Naive thymus-derived CD8-positive, alpha-beta T cell (primary cell): ENCODE measurements around the gene OR8D1. TPM values are rescaled to one million over a fixed set of nuclear protein-coding genes. Genes with fewer than 3 reads are reported as not detected.

Source experiments
- ATAC-seq, 2 donors: fragments of 150-1000 bp; cut with Tn5 transposase in 1 of 2; sonication (Bioruptor Pico), chemical (Tn5 transposase) in 1 of 2; 1 replicate in 1 of 2; 2 replicates in 1 of 2; pipeline ENCODE4 v1.10.0; 2021; ENCODE audit warnings: mild to moderate bottlenecking in 2 of 2, moderate library complexity in 2 of 2
- POLR2A ChIA-PET: fragments of 350-600 bp; sonication (Branson Sonifier 250); formaldehyde crosslinking; loops from one replicate; lab custom pipeline; 2021; ENCODE audit warnings: antibody characterized with exemption; lab: Charles Lee
- DNase-seq, 10 donors: peaks; one replicate each; pipeline versions ENCODE4 v3.0.0 to v3.0.0-alpha.2; 2020 to 2022
- H3K27ac Mint-ChIP-seq, 10 donors: one replicate each; pipeline ENCODE4 v1.8.0; 2020 to 2022; ENCODE audit warnings: mild to moderate bottlenecking in 10 of 10, mixed read lengths in 10 of 10, moderate library complexity in 4 of 10, inconsistent platforms in 1 of 10
- H3K27me3 Mint-ChIP-seq, 5 donors: one replicate each; pipeline ENCODE4 v1.8.0; 2021 to 2022; ENCODE audit warnings: mixed read lengths in 5 of 5
- H3K36me3 Mint-ChIP-seq, 3 donors: one replicate each; pipeline ENCODE4 v1.8.0; 2020 to 2022; ENCODE audit warnings: mixed read lengths in 3 of 3, mild to moderate bottlenecking in 2 of 3, inconsistent platforms in 1 of 3
- H3K4me1 Mint-ChIP-seq, 4 donors: one replicate each; pipeline ENCODE4 v1.8.0; 2021 to 2022; ENCODE audit warnings: mixed read lengths in 4 of 4
- H3K4me3 Mint-ChIP-seq, 10 donors: one replicate each; pipeline ENCODE4 v1.8.0; 2020 to 2022; ENCODE audit warnings: mild to moderate bottlenecking in 10 of 10, mixed read lengths in 10 of 10, moderate library complexity in 6 of 10, inconsistent platforms in 1 of 10
- H3K9me3 Mint-ChIP-seq, 9 donors: one replicate each; pipeline ENCODE4 v1.8.0; 2020 to 2022; ENCODE audit warnings: mixed read lengths in 9 of 9, mild to moderate bottlenecking in 3 of 9, inconsistent platforms in 1 of 9, moderate library complexity in 1 of 9
- polyA plus RNA-seq, 3 donors: library from polyadenylated mRNA; unstranded; fragments of 300-500 nt; fragmentation: Illumina TruSeq; gene quantifications; one replicate each; pipeline ENCODE4 v1.2.3, GENCODE V29; 2021
- total RNA-seq, 8 experiments: library from RNA in 2 of 8; stranded (reverse) in 2 of 8; gene quantifications; one replicate each; pipeline ENCODE4 v1.2.3 and lab custom pipeline; 2021 to 2026

Gene OR8D1
- total and polyA plus RNA-seq, 5 experiments from 2014 or later = not detected

GRCh38 chr11:124313131-124313530 lies 618 bp downstream of the OR8D1 start:
- DNase-seq = no peak
- Mint-ChIP-seq H3K9me3 (no peaks in the 10 kb centered on the region), H3K4me3 (no peak overlapping the region), H3K27me3 (peaks cover 2 to 14% (median 4%) of the 10 kb centered on the region in 5 donors), H3K36me3 (no peaks in the 10 kb centered on the region), H3K27ac (no peak overlapping the region), H3K4me1 (no peaks in the 10 kb centered on the region)
- POLR2A ChIA-PET = no interaction called here
- no peak for ATAC-seq

GRCh38 chr11:124311670-124312069 lies 2.1 kb downstream of the OR8D1 start:
- Mint-ChIP-seq H3K4me3 (no peak overlapping the region), H3K9me3 (no peaks in the 10 kb centered on the region), H3K27me3 (peaks cover 2 to 17% (median 7%) of the 10 kb centered on the region in 5 donors), H3K27ac (no peak overlapping the region), H3K4me1 (no peaks in the 10 kb centered on the region), H3K36me3 (no peaks in the 10 kb centered on the region)
- no peak for ATAC-seq
- POLR2A ChIA-PET = no interaction called here
- DNase-seq = no peak

GRCh38 chr11:124311269-124311668 lies 2.5 kb downstream of the OR8D1 start:
- DNase-seq (no peak), ATAC-seq (no peak)
- Mint-ChIP-seq H3K36me3 (no peaks in the 10 kb centered on the region), H3K27me3 (peaks cover 3 to 21% (median 4%) of the 10 kb centered on the region in 5 donors), H3K4me3 (no peak overlapping the region), H3K27ac (no peak overlapping the region), H3K9me3 (no peaks in the 10 kb centered on the region), H3K4me1 (no peaks in the 10 kb centered on the region)
- POLR2A ChIA-PET = no interaction called here

GRCh38 chr11:124310721-124311120 lies 3.0 kb downstream of the OR8D1 start:
- ATAC-seq (no peak), DNase-seq (no peak)
- POLR2A ChIA-PET = no interaction called here
- Mint-ChIP-seq H3K4me1 (no peaks in the 10 kb centered on the region), H3K36me3 (no peaks in the 10 kb centered on the region), H3K27me3 (peaks cover 3 to 24% (median 4%) of the 10 kb centered on the region in 5 donors), H3K27ac (no peak overlapping the region), H3K9me3 (no peaks in the 10 kb centered on the region), H3K4me3 (no peak overlapping the region)

- no peak overlapping the region for H3K27ac Mint-ChIP-seq
- H3K4me3 Mint-ChIP-seq = no peak overlapping the region
- DNase-seq (no peak), ATAC-seq (no peak)
- no peaks in the 10 kb centered on the region for H3K9me3 Mint-ChIP-seq
- no peaks in the 10 kb centered on the region for H3K36me3 Mint-ChIP-seq
- POLR2A ChIA-PET = no interaction called here
- peaks cover 2 to 24% (median 4%) of the 10 kb centered on the region in 5 donors for H3K27me3 Mint-ChIP-seq
- H3K4me1 Mint-ChIP-seq = no peaks in the 10 kb centered on the region
Measured at GRCh38 chr11:124307093-124307492, 6.7 kb downstream of the OR8D1 start.

- Mint-ChIP-seq H3K27me3 (peaks cover 0 to 16% (median 2%) of the 10 kb centered on the region in 5 donors), H3K36me3 (no peaks in the 10 kb centered on the region), H3K9me3 (peaks cover 0 to 9% (median 0%) of the 10 kb centered on the region in 9 donors), H3K4me1 (no peaks in the 10 kb centered on the region), H3K27ac (no peak overlapping the region), H3K4me3 (no peak overlapping the region)
- DNase-seq (no peak), ATAC-seq (no peak)
- POLR2A ChIA-PET = no interaction called here
Measured at GRCh38 chr11:124302347-124303125, 11.2 kb downstream of the OR8D1 start.

GRCh38 chr11:124301548-124301947 lies 12.2 kb downstream of the OR8D1 start:
- Mint-ChIP-seq H3K36me3 (no peaks in the 10 kb centered on the region), H3K4me3 (no peak overlapping the region), H3K27ac (no peak overlapping the region), H3K9me3 (peaks cover 0 to 9% (median 0%) of the 10 kb centered on the region in 9 donors), H3K27me3 (peaks cover 0 to 6% (median 0%) of the 10 kb centered on the region in 5 donors), H3K4me1 (no peaks in the 10 kb centered on the region)
- ATAC-seq = no peak
- DNase-seq = no peak
- POLR2A ChIA-PET = no interaction called here

GRCh38 chr11:124297921-124298320 lies 15.8 kb downstream of the OR8D1 start:
- Mint-ChIP-seq H3K36me3 (no peaks in the 10 kb centered on the region), H3K9me3 (peaks cover 0 to 9% (median 0%) of the 10 kb centered on the region in 9 donors), H3K27ac (no peak overlapping the region), H3K4me3 (no peak overlapping the region), H3K4me1 (no peaks in the 10 kb centered on the region), H3K27me3 (peaks cover 0 to 4% (median 0%) of the 10 kb centered on the region in 5 donors)
- DNase-seq (no peak), ATAC-seq (no peak)
- POLR2A ChIA-PET = no interaction called here

GRCh38 chr11:124296016-124296415 lies 17.7 kb downstream of the OR8D1 start:
- ATAC-seq (no peak), DNase-seq (no peak)
- H3K4me3 Mint-ChIP-seq = no peak overlapping the region
- H3K36me3 Mint-ChIP-seq = peaks cover 0 to 7% (median 0%) of the 10 kb centered on the region in 3 donors
- peaks cover 0 to 12% (median 3%) of the 10 kb centered on the region in 9 donors for H3K9me3 Mint-ChIP-seq
- H3K27me3 Mint-ChIP-seq = peaks cover 0 to 17% (median 4%) of the 10 kb centered on the region in 5 donors
- H3K27ac Mint-ChIP-seq = no peak overlapping the region
- H3K4me1 Mint-ChIP-seq = no peaks in the 10 kb centered on the region
- POLR2A ChIA-PET = no interaction called here

GRCh38 chr11:124294687-124295086 lies 19.1 kb downstream of the OR8D1 start:
- no peak overlapping the region for H3K4me3 Mint-ChIP-seq
- DNase-seq (no peak), ATAC-seq (no peak)
- peaks cover 0 to 7% (median 0%) of the 10 kb centered on the region in 3 donors for H3K36me3 Mint-ChIP-seq
- H3K27me3 Mint-ChIP-seq = peaks cover 2 to 17% (median 4%) of the 10 kb centered on the region in 5 donors
- no peaks in the 10 kb centered on the region for H3K4me1 Mint-ChIP-seq
- H3K27ac Mint-ChIP-seq = no peak overlapping the region
- H3K9me3 Mint-ChIP-seq = peaks cover 2 to 22% (median 5%) of the 10 kb centered on the region in 9 donors
- POLR2A ChIA-PET = no interaction called here

- ATAC-seq = no peak
- POLR2A ChIA-PET = no interaction called here
- H3K4me1 Mint-ChIP-seq = no peaks in the 10 kb centered on the region
- no peaks in the 10 kb centered on the region for H3K36me3 Mint-ChIP-seq
- H3K27ac Mint-ChIP-seq = no peak overlapping the region
- peaks cover 12 to 42% (median 23%) of the 10 kb centered on the region in 9 donors for H3K9me3 Mint-ChIP-seq
- peaks cover 0 to 7% (median 0%) of the 10 kb centered on the region in 5 donors for H3K27me3 Mint-ChIP-seq
- no peak overlapping the region for H3K4me3 Mint-ChIP-seq
- no peak for DNase-seq
Measured at GRCh38 chr11:124285610-124286344, 28.0 kb downstream of the OR8D1 start.

GRCh38 chr11:124278261-124278660 lies 35.5 kb downstream of the OR8D1 start:
- H3K36me3 Mint-ChIP-seq = no peaks in the 10 kb centered on the region
- H3K9me3 Mint-ChIP-seq = peaks cover 3 to 41% (median 15%) of the 10 kb centered on the region in 9 donors
- POLR2A ChIA-PET = no interaction called here
- peaks cover 0 to 19% (median 4%) of the 10 kb centered on the region in 5 donors for H3K27me3 Mint-ChIP-seq
- ATAC-seq (no peak), DNase-seq (no peak)
- no peaks in the 10 kb centered on the region for H3K4me1 Mint-ChIP-seq
- no peak overlapping the region for H3K27ac Mint-ChIP-seq
- H3K4me3 Mint-ChIP-seq = no peak overlapping the region

GRCh38 chr11:124277804-124278203 lies 35.9 kb downstream of the OR8D1 start:
- no peak for DNase-seq
- Mint-ChIP-seq H3K36me3 (no peaks in the 10 kb centered on the region), H3K27me3 (peaks cover 0 to 19% (median 4%) of the 10 kb centered on the region in 5 donors), H3K27ac (no peak overlapping the region), H3K4me3 (no peak overlapping the region), H3K9me3 (peaks cover 2 to 36% (median 14%) of the 10 kb centered on the region in 9 donors), H3K4me1 (no peaks in the 10 kb centered on the region)
- no peak for ATAC-seq
- POLR2A ChIA-PET = no interaction called here
